ENCODE measurements around the gene INS. TPM values are rescaled to one million over a fixed set of nuclear protein-coding genes. Genes with fewer than 3 reads are reported as not detected.

INS gene
- total and polyA plus RNA-seq, 4 experiments from 2014 or later = not detected

- no peak overlapping the region for H3K4me3 ChIP-seq (ENCODE audit: low read length in 2 of 2)
- no peaks in the 10 kb centered on the region for H3K36me3 ChIP-seq (ENCODE audit: insufficient read depth, low read length)
- peaks cover 16% of the 10 kb centered on the region for H3K4me1 ChIP-seq (ENCODE audit: insufficient read depth, low read length)
- Mint-ChIP-seq H3K4me1 (peaks cover 0 to 14% (median 4%) of the 10 kb centered on the region in 4 donors), H3K27me3 (peaks cover 40 to 47% of the 10 kb centered on the region in 2 donors), H3K4me3 (peak overlapping the region in 1 of 8 donors; percentile 57), H3K9me3 (peaks cover 0 to 6% (median 0%) of the 10 kb centered on the region in 8 donors), H3K36me3 (no peaks in the 10 kb centered on the region), H3K27ac (no peak overlapping the region)
- H3K9me3 ChIP-seq (ENCODE audit: control insufficient read depth in 1 of 2, low read length in 2 of 2) = no peaks in the 10 kb centered on the region
- intact Hi-C loops (cut with micrococcal nuclease) = no loop called here
- DNase-seq = no peak
- CTCF ChIA-PET (ENCODE audit: partially characterized antibody) = no interaction called here
- peaks cover 25% of the 10 kb centered on the region for H3K27me3 ChIP-seq (ENCODE audit: insufficient read depth, low read length)
- no peak overlapping the region for H3K27ac ChIP-seq (ENCODE audit: low read depth, low read length)
- POLR2A ChIA-PET (ENCODE audit: partially characterized antibody) = no interaction called here
Observed at GRCh38 chr11:2142762-2143202, 18.2 kb downstream of the INS start.

- no peak overlapping the region for H3K27ac Mint-ChIP-seq
- peaks cover 0 to 14% (median 4%) of the 10 kb centered on the region in 4 donors for H3K4me1 Mint-ChIP-seq
- Histone ChIP-seq H3K27me3 (ENCODE audit: insufficient read depth, low read length) (peaks cover 25% of the 10 kb centered on the region), H3K9me3 (ENCODE audit: control insufficient read depth in 1 of 2, low read length in 2 of 2) (no peaks in the 10 kb centered on the region), H3K36me3 (ENCODE audit: insufficient read depth, low read length) (no peaks in the 10 kb centered on the region), H3K4me3 (ENCODE audit: low read length in 2 of 2) (no peak overlapping the region), H3K4me1 (ENCODE audit: insufficient read depth, low read length) (peaks cover 20% of the 10 kb centered on the region), H3K27ac (ENCODE audit: low read depth, low read length) (no peak overlapping the region)
- CTCF ChIA-PET (ENCODE audit: partially characterized antibody) = interaction anchor here (1.0 kb wide), 2 partner anchors 9 to 10 kb away, joined by 3 to 4 read pairs; no protein-coding TSS in a partner anchor
- H3K27me3 Mint-ChIP-seq = peaks cover 43 to 47% of the 10 kb centered on the region in 2 donors
- H3K36me3 Mint-ChIP-seq = no peaks in the 10 kb centered on the region
- H3K4me3 Mint-ChIP-seq = peak overlapping the region in 1 of 8 donors; percentile 57
- H3K9me3 Mint-ChIP-seq = peaks cover 0 to 6% (median 0%) of the 10 kb centered on the region in 8 donors
- no peak for DNase-seq
- intact Hi-C loops (cut with micrococcal nuclease) = no loop called here
- POLR2A ChIA-PET (ENCODE audit: partially characterized antibody) = no interaction called here
Observed at GRCh38 chr11:2142300-2142759, 18.7 kb downstream of the INS start.

GRCh38 chr11:2140411-2141400 is 20.3 kb downstream of the INS start:
- Mint-ChIP-seq H3K9me3 (peaks cover 0 to 6% (median 0%) of the 10 kb centered on the region in 8 donors), H3K4me1 (peaks cover 0 to 24% (median 5%) of the 10 kb centered on the region in 4 donors), H3K36me3 (no peaks in the 10 kb centered on the region), H3K4me3 (peak overlapping the region in 4 of 8 donors; percentile 14 to 33 (median 20)), H3K27me3 (peaks cover 43% of the 10 kb centered on the region in 2 donors), H3K27ac (peak overlapping the region in 1 of 7 donors; percentile 13)
- POLR2A ChIA-PET (ENCODE audit: partially characterized antibody) = no interaction called here
- Histone ChIP-seq H3K4me1 (ENCODE audit: insufficient read depth, low read length) (peaks cover 22% of the 10 kb centered on the region), H3K4me3 (ENCODE audit: low read length in 2 of 2) (no peak overlapping the region), H3K27me3 (ENCODE audit: insufficient read depth, low read length) (peaks cover 32% of the 10 kb centered on the region), H3K27ac (ENCODE audit: low read depth, low read length) (no peak overlapping the region), H3K9me3 (ENCODE audit: control insufficient read depth in 1 of 2, low read length in 2 of 2) (no peaks in the 10 kb centered on the region), H3K36me3 (ENCODE audit: insufficient read depth, low read length) (no peaks in the 10 kb centered on the region)
- CTCF ChIA-PET (ENCODE audit: partially characterized antibody) = interaction anchor here (1.0 to 1.3 kb wide), 3 partner anchors 10 to 66 kb away, joined by 3 to 4 read pairs (median 3); no protein-coding TSS in a partner anchor
- no peak for DNase-seq
- intact Hi-C loops (cut with micrococcal nuclease) = no loop called here

GRCh38 chr11:2139621-2140337 is 21.2 kb downstream of the INS start:
- Mint-ChIP-seq H3K36me3 (no peaks in the 10 kb centered on the region), H3K4me3 (peak overlapping the region in 3 of 8 donors; percentile 26 to 52 (median 35)), H3K27ac (no peak overlapping the region), H3K9me3 (peaks cover 0 to 6% (median 0%) of the 10 kb centered on the region in 8 donors), H3K4me1 (peaks cover 0 to 25% (median 5%) of the 10 kb centered on the region in 4 donors), H3K27me3 (peaks cover 38 to 41% of the 10 kb centered on the region in 2 donors)
- Histone ChIP-seq H3K4me3 (ENCODE audit: low read length in 2 of 2) (no peak overlapping the region), H3K27me3 (ENCODE audit: insufficient read depth, low read length) (peaks cover 27% of the 10 kb centered on the region), H3K36me3 (ENCODE audit: insufficient read depth, low read length) (no peaks in the 10 kb centered on the region), H3K4me1 (ENCODE audit: insufficient read depth, low read length) (peaks cover 22% of the 10 kb centered on the region), H3K9me3 (ENCODE audit: control insufficient read depth in 1 of 2, low read length in 2 of 2) (no peaks in the 10 kb centered on the region), H3K27ac (ENCODE audit: low read depth, low read length) (no peak overlapping the region)
- POLR2A ChIA-PET (ENCODE audit: partially characterized antibody) = no interaction called here
- intact Hi-C loops (cut with micrococcal nuclease) = no loop called here
- CTCF ChIA-PET (ENCODE audit: partially characterized antibody) = interaction anchor here (1.3 kb wide), 1 partner anchor 65 kb away, joined by 3 read pairs; no protein-coding TSS in a partner anchor
- no peak for DNase-seq

GRCh38 chr11:2139123-2139521 is 21.9 kb downstream of the INS start, which contains the start of gene IGF2:
Gene IGF2 (minus strand): TSS chr11:2139389. CDS start chr11:2135523, 3,866 bp downstream.
- Mint-ChIP-seq H3K27ac (peak within 1 kb of the TSS in 1 of 7 donors; percentile 24), H3K4me3 (peak within 1 kb of the TSS; percentile 76 to 92 (median 86)), H3K4me1 (peaks cover 0 to 25% (median 5%) of the 10 kb centered on the region in 4 donors), H3K27me3 (peaks cover 38 to 42% of the 10 kb centered on the region in 2 donors), H3K9me3 (peaks cover 0 to 6% (median 0%) of the 10 kb centered on the region in 8 donors), H3K36me3 (no peaks in the 10 kb centered on the region)
- peaks cover 27% of the 10 kb centered on the region for H3K27me3 ChIP-seq (ENCODE audit: insufficient read depth, low read length)
- no peak within 1 kb of the TSS for H3K27ac ChIP-seq (ENCODE audit: low read depth, low read length)
- H3K4me1 ChIP-seq (ENCODE audit: insufficient read depth, low read length) = peaks cover 20% of the 10 kb centered on the region
- H3K4me3 ChIP-seq (ENCODE audit: low read length in 2 of 2) = no peak within 1 kb of the TSS
- CTCF ChIA-PET (ENCODE audit: partially characterized antibody) = no interaction called here
- POLR2A ChIA-PET (ENCODE audit: partially characterized antibody) = no interaction called here
- peak in 1 of 5 donors; percentile 11 for DNase-seq
- H3K9me3 ChIP-seq (ENCODE audit: control insufficient read depth in 1 of 2, low read length in 2 of 2) = no peaks in the 10 kb centered on the region
- H3K36me3 ChIP-seq (ENCODE audit: insufficient read depth, low read length) = no peaks in the 10 kb centered on the region
- intact Hi-C loops (cut with micrococcal nuclease) = no loop called here

- peak in 1 of 5 donors; percentile 9 for DNase-seq
- no peaks in the 10 kb centered on the region for H3K9me3 ChIP-seq (ENCODE audit: control insufficient read depth in 1 of 2, low read length in 2 of 2)
- peaks cover 27% of the 10 kb centered on the region for H3K27me3 ChIP-seq (ENCODE audit: insufficient read depth, low read length)
- Mint-ChIP-seq H3K4me3 (peak overlapping the region; percentile 76 to 92 (median 86)), H3K9me3 (peaks cover 0 to 6% (median 0%) of the 10 kb centered on the region in 8 donors), H3K36me3 (no peaks in the 10 kb centered on the region), H3K27me3 (peaks cover 38 to 42% of the 10 kb centered on the region in 2 donors), H3K27ac (peak overlapping the region in 1 of 7 donors; percentile 24), H3K4me1 (peaks cover 0 to 25% (median 4%) of the 10 kb centered on the region in 4 donors)
- no peak overlapping the region for H3K4me3 ChIP-seq (ENCODE audit: low read length in 2 of 2)
- intact Hi-C loops (cut with micrococcal nuclease) = no loop called here
- peaks cover 15% of the 10 kb centered on the region for H3K4me1 ChIP-seq (ENCODE audit: insufficient read depth, low read length)
- ChIA-PET CTCF (ENCODE audit: partially characterized antibody) (no interaction called here), POLR2A (ENCODE audit: partially characterized antibody) (no interaction called here)
- no peak overlapping the region for H3K27ac ChIP-seq (ENCODE audit: low read depth, low read length)
- H3K36me3 ChIP-seq (ENCODE audit: insufficient read depth, low read length) = no peaks in the 10 kb centered on the region
Observed at GRCh38 chr11:2138431-2139122, 22.4 kb downstream of the INS start.
